H9 (cell line): ENCODE results near the gene GPR137. TPM values are rescaled to one million over a fixed set of nuclear protein-coding genes. Genes with fewer than 3 reads are reported as not detected.

Experiments
- DNase-seq: peaks from one replicate; pipeline ENCODE4 v3.0.0-alpha.2; 2017
- H2AFZ ChIP-seq: one replicate; pipeline ENCODE4 v1.6.1; 2013; ENCODE audit warnings: mild to moderate bottlenecking, low read length, control low read depth, moderate library complexity
- H2AK5ac ChIP-seq: 2 replicates; pipeline ENCODE4 v1.6.1; 2013; ENCODE audit warnings: low read length, control low read depth, mixed read lengths; ENCODE audit not compliant: insufficient read length
- H2BK120ac ChIP-seq: one replicate; pipeline ENCODE4 v1.6.1; 2013; ENCODE audit warnings: low read depth, mild to moderate bottlenecking, low read length, control low read depth, inconsistent platforms; ENCODE audit not compliant: poor library complexity, severe bottlenecking
- H2BK12ac ChIP-seq: 2 replicates; pipeline ENCODE4 v1.6.1; 2013; ENCODE audit warnings: low read length, control low read depth, mixed read lengths, low read depth; ENCODE audit not compliant: insufficient read length
- H2BK15ac ChIP-seq: 2 replicates; pipeline ENCODE4 v1.6.1; 2013; ENCODE audit warnings: low read depth, low read length, control low read depth
- H2BK20ac ChIP-seq: one replicate; pipeline ENCODE4 v1.6.1; 2013; ENCODE audit warnings: low read depth, mild to moderate bottlenecking, low read length, control low read depth, inconsistent platforms; ENCODE audit not compliant: poor library complexity, severe bottlenecking
- H2BK5ac ChIP-seq: 2 replicates; pipeline ENCODE4 v1.6.1; 2013; ENCODE audit warnings: low read length, control low read depth, mixed read lengths; ENCODE audit not compliant: insufficient read length
- H3K14ac ChIP-seq: 2 replicates; pipeline ENCODE4 v1.6.1; 2013; ENCODE audit warnings: low read length, control low read depth; ENCODE audit not compliant: insufficient read depth
- H3K18ac ChIP-seq: 2 replicates; pipeline ENCODE4 v1.6.1; 2013; ENCODE audit warnings: low read depth, mild to moderate bottlenecking, mixed read lengths, low read length, control low read depth; ENCODE audit not compliant: insufficient read length
- H3K23ac ChIP-seq: 2 replicates; pipeline ENCODE4 v1.6.1; 2013; ENCODE audit warnings: low read length, control low read depth, mixed read lengths, low read depth; ENCODE audit not compliant: insufficient read length
- H3K23me2 ChIP-seq: 2 replicates; pipeline ENCODE4 v1.6.1; 2013; ENCODE audit warnings: low read depth, mild to moderate bottlenecking, mixed read lengths, low read length, control low read depth; ENCODE audit not compliant: insufficient read length, poor library complexity, severe bottlenecking
- H3K27ac ChIP-seq: 2 replicates; pipeline ENCODE4 v1.5.1; 2013; ENCODE audit warnings: low read length, control low read depth, mixed read lengths, low read depth; ENCODE audit not compliant: insufficient read length
- H3K27me3 ChIP-seq: 2 replicates; pipeline ENCODE4 v1.6.1; 2013; ENCODE audit warnings: low read length, control low read depth, inconsistent platforms; ENCODE audit not compliant: insufficient read depth
- H3K4ac ChIP-seq: 2 replicates; pipeline ENCODE4 v1.6.1; 2013; ENCODE audit warnings: low read depth, mild to moderate bottlenecking, control low read depth, inconsistent platforms, low read length, moderate library complexity
- H3K4me1 ChIP-seq: 2 replicates; pipeline ENCODE4 v1.6.1; 2013; ENCODE audit warnings: low read length, control low read depth, inconsistent platforms; ENCODE audit not compliant: insufficient read depth
- H3K4me2 ChIP-seq: 2 replicates; pipeline ENCODE4 v1.6.1; 2013; ENCODE audit warnings: low read length, control low read depth, mixed read lengths; ENCODE audit not compliant: insufficient read length, insufficient read depth
- H3K56ac ChIP-seq: 2 replicates; pipeline ENCODE4 v1.6.1; 2013; ENCODE audit warnings: low read depth, mild to moderate bottlenecking, mixed read lengths, low read length, control low read depth; ENCODE audit not compliant: insufficient read length
- H3K79me1 ChIP-seq: 2 replicates; pipeline ENCODE4 v1.6.1; 2013; ENCODE audit warnings: low read depth, mild to moderate bottlenecking, moderate library complexity, low read length, control low read depth, inconsistent platforms; ENCODE audit not compliant: insufficient read depth, poor library complexity, severe bottlenecking
- H3K79me2 ChIP-seq: 2 replicates; pipeline ENCODE4 v1.6.1; 2013; ENCODE audit warnings: low read length, control low read depth, inconsistent platforms; ENCODE audit not compliant: insufficient read depth
- H3K9ac ChIP-seq: 2 replicates; pipeline ENCODE4 v1.6.1; 2013; ENCODE audit warnings: low read length, control low read depth, mixed read lengths; ENCODE audit not compliant: insufficient read length; ENCODE audit errors: extremely low read depth
- H3K9me3 ChIP-seq: one replicate; pipeline ENCODE4 v1.6.1; 2013; ENCODE audit warnings: low read depth, low read length, inconsistent platforms; ENCODE audit not compliant: control insufficient read depth
- H3T11ph ChIP-seq: one replicate; pipeline ENCODE4 v1.6.1; 2013; ENCODE audit warnings: mild to moderate bottlenecking, low read length, control low read depth, inconsistent platforms
- H4K20me1 ChIP-seq: one replicate; pipeline ENCODE4 v1.6.1; 2013; ENCODE audit not compliant: control insufficient read depth, insufficient read length, insufficient read depth
- H4K5ac ChIP-seq: 2 replicates; pipeline ENCODE4 v1.6.1; 2013; ENCODE audit warnings: low read depth, mild to moderate bottlenecking, mixed read lengths, low read length, control low read depth; ENCODE audit not compliant: insufficient read length
- H4K8ac ChIP-seq: replicated peaks from 2 replicates; pipeline ENCODE4 v1.6.1; 2013; ENCODE audit warnings: low read length, control low read depth, mixed read lengths, low read depth; ENCODE audit not compliant: insufficient read length
- H4K91ac ChIP-seq: 2 replicates; pipeline ENCODE4 v1.6.1; 2013; ENCODE audit warnings: low read depth, mild to moderate bottlenecking, moderate library complexity, mixed read lengths, low read length, control low read depth; ENCODE audit not compliant: insufficient read length
- H3K27ac Mint-ChIP-seq, 3 experiments: 2 replicates in 2 of 3; 3 replicates in 1 of 3; pipeline ENCODE4 v1.8.0; 2020 to 2021; ENCODE audit warnings: mixed read lengths in 3 of 3, mild to moderate bottlenecking in 1 of 3, moderate library complexity in 1 of 3
- H3K27me3 Mint-ChIP-seq: 2 replicates; pipeline ENCODE4 v1.8.0; 2021; ENCODE audit warnings: low read depth, mild to moderate bottlenecking, moderate library complexity, mixed read lengths
- H3K36me3 Mint-ChIP-seq, 3 experiments: 2 replicates in 2 of 3; 3 replicates in 1 of 3; pipeline ENCODE4 v1.8.0; 2020 to 2021; ENCODE audit warnings: low read depth in 3 of 3, mixed read lengths in 3 of 3; ENCODE audit not compliant: insufficient read depth in 1 of 3
- H3K4me1 Mint-ChIP-seq, 2 experiments: 2 replicates each; pipeline ENCODE4 v1.8.0; 2020; ENCODE audit warnings: mixed read lengths in 2 of 2
- H3K4me3 Mint-ChIP-seq, 2 experiments: 2 replicates in 1 of 2; 3 replicates in 1 of 2; pipeline ENCODE4 v1.8.0; 2020 to 2021; ENCODE audit warnings: mild to moderate bottlenecking in 2 of 2, mixed read lengths in 2 of 2, moderate library complexity in 1 of 2
- H3K9me3 Mint-ChIP-seq, 2 experiments: 2 replicates in 1 of 2; 3 replicates in 1 of 2; pipeline ENCODE4 v1.8.0; 2020; ENCODE audit warnings: mild to moderate bottlenecking in 2 of 2, mixed read lengths in 2 of 2, moderate library complexity in 1 of 2
- WGBS: extraction: QIAGEN DNeasy Blood & Tissue Kit; methylation state at CpG from one replicate; pipeline ENCODE4 v1.1.7; 2013; ENCODE audit warnings: missing lambda C conversion rate, low lambda C conversion rate, mixed read lengths; ENCODE audit not compliant: insufficient read length; ENCODE audit errors: extremely low coverage; 5-methylcytosine and 5-hydroxymethylcytosine counted together
- total RNA-seq: library from RNA; stranded (reverse); gene quantifications from 2 replicates; pipeline ENCODE4 v1.2.1, GENCODE V29; 2021
- TF ChIP-seq, protein P1 (sequence below): fragments of 200-600 bp; sonication (generic); conservative IDR thresholded peaks from 3 replicates; pipeline ENCODE4 v1.8.0; 2021; ENCODE audit warnings: antibody characterized with exemption, mild to moderate bottlenecking

The GPR137 gene
- total RNA-seq, 1 experiment from 2014 or later: 39.6 TPM

DNA sequence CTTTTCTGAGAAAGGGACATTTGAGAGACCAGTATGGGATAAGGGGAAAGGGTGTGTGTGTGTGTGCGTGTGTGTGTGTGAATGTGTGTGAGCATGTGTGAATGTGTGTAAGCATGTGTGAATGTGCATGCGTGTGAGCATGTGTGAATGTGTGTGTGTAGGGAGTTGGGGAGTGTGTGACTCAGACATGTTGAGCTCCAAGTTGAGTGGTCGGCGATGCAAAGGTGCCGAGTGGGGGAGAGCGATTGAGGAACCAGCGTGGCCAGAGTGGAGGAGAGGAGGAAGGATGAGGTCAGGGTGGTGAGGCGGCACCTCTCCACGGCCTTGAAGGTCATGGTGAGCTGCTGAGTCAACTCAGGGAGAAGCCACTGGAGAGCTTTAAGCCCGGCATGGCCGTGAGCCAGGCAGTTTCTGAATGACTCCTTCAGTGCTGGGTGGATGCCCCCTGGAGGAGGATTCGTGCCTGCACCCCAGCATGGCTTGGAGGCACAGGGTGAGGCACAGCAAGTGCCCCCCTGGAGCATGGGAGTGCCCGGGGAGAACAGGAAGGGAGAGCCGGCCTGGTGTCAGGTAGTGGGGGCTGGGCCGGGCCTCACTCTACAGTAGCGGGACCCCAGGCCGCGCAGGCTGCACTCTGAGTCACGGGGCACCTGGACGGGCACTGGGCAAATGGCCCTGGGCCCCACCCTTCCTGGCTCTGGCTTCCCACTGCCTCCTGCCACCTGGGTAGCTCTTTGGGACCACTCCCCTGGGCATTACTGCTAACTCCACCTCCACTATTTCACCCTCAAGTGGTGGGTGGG is 46.1 kb downstream of the GPR137 start:
- Mint-ChIP-seq H3K4me1 (peaks cover 12 to 15% of the 10 kb centered on the region in 2 experiments), H3K27ac (peak overlapping the region in 2 of 3 experiments; percentile 4 to 25; a peak in 3 of 7 replicates), H3K27me3 (peaks cover 5% of the 10 kb centered on the region), H3K4me3 (no peak overlapping the region), H3K9me3 (no peaks in the 10 kb centered on the region), H3K36me3 (no peaks in the 10 kb centered on the region)
- H2BK120ac ChIP-seq: no peak overlapping the region
- H3K18ac ChIP-seq: no peak overlapping the region
- H3K27me3 ChIP-seq: no peaks in the 10 kb centered on the region
- no peaks in the 10 kb centered on the region for H3K79me1 ChIP-seq
- 100% methylated on average over 1 of the region's 20 CpGs for WGBS
- H4K91ac ChIP-seq: no peak overlapping the region
- no peak overlapping the region for H2BK15ac ChIP-seq
- no peak overlapping the region for H3K23ac ChIP-seq
- TF ChIP-seq, protein P1, sequence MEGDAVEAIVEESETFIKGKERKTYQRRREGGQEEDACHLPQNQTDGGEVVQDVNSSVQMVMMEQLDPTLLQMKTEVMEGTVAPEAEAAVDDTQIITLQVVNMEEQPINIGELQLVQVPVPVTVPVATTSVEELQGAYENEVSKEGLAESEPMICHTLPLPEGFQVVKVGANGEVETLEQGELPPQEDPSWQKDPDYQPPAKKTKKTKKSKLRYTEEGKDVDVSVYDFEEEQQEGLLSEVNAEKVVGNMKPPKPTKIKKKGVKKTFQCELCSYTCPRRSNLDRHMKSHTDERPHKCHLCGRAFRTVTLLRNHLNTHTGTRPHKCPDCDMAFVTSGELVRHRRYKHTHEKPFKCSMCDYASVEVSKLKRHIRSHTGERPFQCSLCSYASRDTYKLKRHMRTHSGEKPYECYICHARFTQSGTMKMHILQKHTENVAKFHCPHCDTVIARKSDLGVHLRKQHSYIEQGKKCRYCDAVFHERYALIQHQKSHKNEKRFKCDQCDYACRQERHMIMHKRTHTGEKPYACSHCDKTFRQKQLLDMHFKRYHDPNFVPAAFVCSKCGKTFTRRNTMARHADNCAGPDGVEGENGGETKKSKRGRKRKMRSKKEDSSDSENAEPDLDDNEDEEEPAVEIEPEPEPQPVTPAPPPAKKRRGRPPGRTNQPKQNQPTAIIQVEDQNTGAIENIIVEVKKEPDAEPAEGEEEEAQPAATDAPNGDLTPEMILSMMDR: peak; percentile 62
- no peak overlapping the region for H2AFZ ChIP-seq
- H3K23me2 ChIP-seq: no peaks in the 10 kb centered on the region
- H2BK5ac ChIP-seq: no peak overlapping the region
- DNase-seq: peak; percentile 73
- no peak overlapping the region for H3K4ac ChIP-seq
- H3K9me3 ChIP-seq: no peaks in the 10 kb centered on the region
- H3K27ac ChIP-seq: no peak overlapping the region
- no peaks in the 10 kb centered on the region for H3K79me2 ChIP-seq
- no peak overlapping the region for H2BK12ac ChIP-seq
- H4K5ac ChIP-seq: no peak overlapping the region
- peaks cover 2% of the 10 kb centered on the region; the same call in 1 of the 2 replicates for H3K4me1 ChIP-seq
- no peak overlapping the region for H3K56ac ChIP-seq
- no peaks in the 10 kb centered on the region for H4K20me1 ChIP-seq
- no peak overlapping the region for H3T11ph ChIP-seq
- H3K4me2 ChIP-seq: no peak overlapping the region
- H3K9ac ChIP-seq: no peak overlapping the region
- no peak overlapping the region for H2BK20ac ChIP-seq
- no peak overlapping the region for H4K8ac ChIP-seq
- H2AK5ac ChIP-seq: no peak overlapping the region
- no peak overlapping the region for H3K14ac ChIP-seq
